Measurements from ENCODE around the gene ETS2.

ETS2 gene

GRCh38 chr21:38800924-38801744, 4.6 kb upstream of the ETS2 start:
- Histone ChIP-seq H3K9ac (ENCODE audit: low read length in 5 of 5) (no peak overlapping the region), H3K4me1 (ENCODE audit: control insufficient read depth in 5 of 5, insufficient read depth in 5 of 5, low read length in 5 of 5) (peaks cover 0 to 12% (median 10%) of the 10 kb centered on the region in 5 donors), H3K27me3 (ENCODE audit: control insufficient read depth in 5 of 5, insufficient read depth in 4 of 5, low read length in 5 of 5) (no peaks in the 10 kb centered on the region), H3K36me3 (ENCODE audit: control insufficient read depth in 5 of 5, insufficient read depth in 5 of 5, low read length in 5 of 5) (no peaks in the 10 kb centered on the region), H3K4me3 (ENCODE audit: low read depth in 1 of 5, low read length in 5 of 5) (no peak overlapping the region), H3K27ac (ENCODE audit: low read depth, low read length) (no peak overlapping the region), H3K9me3 (ENCODE audit: control insufficient read depth in 5 of 5, low read length in 5 of 5) (no peaks in the 10 kb centered on the region)

- Histone ChIP-seq H3K4me3 (ENCODE audit: low read depth in 1 of 5, low read length in 5 of 5) (no peak overlapping the region), H3K27ac (ENCODE audit: low read depth, low read length) (no peak overlapping the region), H3K4me1 (ENCODE audit: control insufficient read depth in 5 of 5, insufficient read depth in 5 of 5, low read length in 5 of 5) (peaks cover 0 to 22% (median 16%) of the 10 kb centered on the region in 5 donors)
Measured at GRCh38 chr21:38802050-38803026, 3.4 kb upstream of the ETS2 start.

GRCh38 chr21:38803075-38803660, 2.6 kb upstream of the ETS2 start:
- Histone ChIP-seq H3K27me3 (ENCODE audit: control insufficient read depth in 5 of 5, insufficient read depth in 4 of 5, low read length in 5 of 5) (no peaks in the 10 kb centered on the region), H3K9me3 (ENCODE audit: control insufficient read depth in 5 of 5, low read length in 5 of 5) (no peaks in the 10 kb centered on the region), H3K9ac (ENCODE audit: low read length in 5 of 5) (no peak overlapping the region), H3K4me3 (ENCODE audit: low read depth in 1 of 5, low read length in 5 of 5) (no peak overlapping the region), H3K27ac (ENCODE audit: low read depth, low read length) (no peak overlapping the region), H3K4me1 (ENCODE audit: control insufficient read depth in 5 of 5, insufficient read depth in 5 of 5, low read length in 5 of 5) (peaks cover 0 to 22% (median 16%) of the 10 kb centered on the region in 5 donors), H3K36me3 (ENCODE audit: control insufficient read depth in 5 of 5, insufficient read depth in 5 of 5, low read length in 5 of 5) (peaks cover 0 to 5% (median 0%) of the 10 kb centered on the region in 5 donors)

More at GRCh38 chr21:38802050-38803026, 3.4 kb upstream of the ETS2 start:
- Histone ChIP-seq H3K27me3 (ENCODE audit: control insufficient read depth in 5 of 5, insufficient read depth in 4 of 5, low read length in 5 of 5) (no peaks in the 10 kb centered on the region), H3K9ac (ENCODE audit: low read length in 5 of 5) (no peak overlapping the region), H3K9me3 (ENCODE audit: control insufficient read depth in 5 of 5, low read length in 5 of 5) (no peaks in the 10 kb centered on the region), H3K36me3 (ENCODE audit: control insufficient read depth in 5 of 5, insufficient read depth in 5 of 5, low read length in 5 of 5) (no peaks in the 10 kb centered on the region)

GRCh38 chr21:38804030-38804788, 1.5 kb upstream of the ETS2 start:
- Histone ChIP-seq H3K36me3 (ENCODE audit: control insufficient read depth in 5 of 5, insufficient read depth in 5 of 5, low read length in 5 of 5) (peaks cover 0 to 6% (median 0%) of the 10 kb centered on the region in 5 donors), H3K9ac (ENCODE audit: low read length in 5 of 5) (no peak overlapping the region), H3K27me3 (ENCODE audit: control insufficient read depth in 5 of 5, insufficient read depth in 4 of 5, low read length in 5 of 5) (no peaks in the 10 kb centered on the region), H3K9me3 (ENCODE audit: control insufficient read depth in 5 of 5, low read length in 5 of 5) (no peaks in the 10 kb centered on the region), H3K4me1 (ENCODE audit: control insufficient read depth in 5 of 5, insufficient read depth in 5 of 5, low read length in 5 of 5) (peaks cover 0 to 29% (median 22%) of the 10 kb centered on the region in 5 donors), H3K27ac (ENCODE audit: low read depth, low read length) (peak overlapping the region; percentile 81), H3K4me3 (ENCODE audit: low read depth in 1 of 5, low read length in 5 of 5) (peak overlapping the region in 4 of 5 donors; percentile 48 to 85 (median 76))

- Histone ChIP-seq H3K27ac (ENCODE audit: low read depth, low read length) (peak overlapping the region; percentile 81), H3K4me1 (ENCODE audit: control insufficient read depth in 5 of 5, insufficient read depth in 5 of 5, low read length in 5 of 5) (peaks cover 0 to 35% (median 24%) of the 10 kb centered on the region in 5 donors), H3K27me3 (ENCODE audit: control insufficient read depth in 5 of 5, insufficient read depth in 4 of 5, low read length in 5 of 5) (no peaks in the 10 kb centered on the region), H3K4me3 (ENCODE audit: low read depth in 1 of 5, low read length in 5 of 5) (peak overlapping the region; percentile 48 to 85 (median 75)), H3K9me3 (ENCODE audit: control insufficient read depth in 5 of 5, low read length in 5 of 5) (no peaks in the 10 kb centered on the region), H3K36me3 (ENCODE audit: control insufficient read depth in 5 of 5, insufficient read depth in 5 of 5, low read length in 5 of 5) (peaks cover 0 to 10% (median 0%) of the 10 kb centered on the region in 5 donors), H3K9ac (ENCODE audit: low read length in 5 of 5) (peak overlapping the region in 4 of 5 donors; percentile 72 to 89 (median 76))
Measured at GRCh38 chr21:38804789-38805327, 871 bp upstream of the ETS2 start.

GRCh38 chr21:38806153-38806941, 618 bp downstream of the ETS2 start:
- Histone ChIP-seq H3K9ac (ENCODE audit: low read length in 5 of 5) (peak overlapping the region; percentile 12 to 92 (median 84)), H3K36me3 (ENCODE audit: control insufficient read depth in 5 of 5, insufficient read depth in 5 of 5, low read length in 5 of 5) (peaks cover 0 to 16% (median 6%) of the 10 kb centered on the region in 5 donors), H3K27me3 (ENCODE audit: control insufficient read depth in 5 of 5, insufficient read depth in 4 of 5, low read length in 5 of 5) (no peaks in the 10 kb centered on the region), H3K4me3 (ENCODE audit: low read depth in 1 of 5, low read length in 5 of 5) (peak overlapping the region; percentile 68 to 85 (median 75)), H3K9me3 (ENCODE audit: control insufficient read depth in 5 of 5, low read length in 5 of 5) (no peaks in the 10 kb centered on the region), H3K27ac (ENCODE audit: low read depth, low read length) (peak overlapping the region; percentile 81), H3K4me1 (ENCODE audit: control insufficient read depth in 5 of 5, insufficient read depth in 5 of 5, low read length in 5 of 5) (peaks cover 0 to 40% (median 24%) of the 10 kb centered on the region in 5 donors)

- H3K36me3 ChIP-seq (ENCODE audit: control insufficient read depth in 5 of 5, insufficient read depth in 5 of 5, low read length in 5 of 5): peaks cover 0 to 18% (median 12%) of the 10 kb centered on the region in 5 donors
- peak overlapping the region; percentile 81 for H3K27ac ChIP-seq (ENCODE audit: low read depth, low read length)
- H3K9ac ChIP-seq (ENCODE audit: low read length in 5 of 5): peak overlapping the region; percentile 12 to 92 (median 84)
- H3K27me3 ChIP-seq (ENCODE audit: control insufficient read depth in 5 of 5, insufficient read depth in 4 of 5, low read length in 5 of 5): no peaks in the 10 kb centered on the region
- H3K9me3 ChIP-seq (ENCODE audit: control insufficient read depth in 5 of 5, low read length in 5 of 5): no peaks in the 10 kb centered on the region
- H3K4me1 ChIP-seq (ENCODE audit: control insufficient read depth in 5 of 5, insufficient read depth in 5 of 5, low read length in 5 of 5): peaks cover 0 to 40% (median 24%) of the 10 kb centered on the region in 5 donors
- H3K4me3 ChIP-seq (ENCODE audit: low read depth in 1 of 5, low read length in 5 of 5): peak overlapping the region; percentile 68 to 85 (median 75)
Measured at GRCh38 chr21:38806942-38807284, 1.2 kb downstream of the ETS2 start.

- Histone ChIP-seq H3K4me3 (ENCODE audit: low read depth in 1 of 5, low read length in 5 of 5) (peak overlapping the region; percentile 52 to 85 (median 71)), H3K36me3 (ENCODE audit: control insufficient read depth in 5 of 5, insufficient read depth in 5 of 5, low read length in 5 of 5) (peaks cover 0 to 23% (median 12%) of the 10 kb centered on the region in 5 donors), H3K4me1 (ENCODE audit: control insufficient read depth in 5 of 5, insufficient read depth in 5 of 5, low read length in 5 of 5) (peaks cover 0 to 40% (median 24%) of the 10 kb centered on the region in 5 donors), H3K9me3 (ENCODE audit: control insufficient read depth in 5 of 5, low read length in 5 of 5) (no peaks in the 10 kb centered on the region), H3K27ac (ENCODE audit: low read depth, low read length) (peak overlapping the region; percentile 81), H3K27me3 (ENCODE audit: control insufficient read depth in 5 of 5, insufficient read depth in 4 of 5, low read length in 5 of 5) (no peaks in the 10 kb centered on the region), H3K9ac (ENCODE audit: low read length in 5 of 5) (peak overlapping the region in 4 of 5 donors; percentile 12 to 92 (median 86))
Measured at GRCh38 chr21:38807441-38807871, 1.7 kb downstream of the ETS2 start.
